HEK293 (cell line): Measurements from ENCODE around the gene TUBB2B.
A peak's percentile ranks its signal among the peaks of the same experiment; 100 is the strongest.

Experiments used
- GLIS2 ChIP-seq: fragments of 450-650 bp; formaldehyde crosslinking; IDR thresholded peaks from 2 replicates; pipeline ENCODE4 v1.5.1; 2016; ENCODE audit warnings: missing biosample characterization, missing genetic modification characterization
- KLF7 ChIP-seq: fragments of 450-650 bp; formaldehyde crosslinking; IDR thresholded peaks from 2 replicates; pipeline ENCODE4 v1.5.1; 2016; ENCODE audit warnings: missing biosample characterization, missing genetic modification characterization, borderline replicate concordance
- OSR2 ChIP-seq: fragments of 450-650 bp; formaldehyde crosslinking; IDR thresholded peaks from 2 replicates; pipeline ENCODE4 v1.5.1; 2016; ENCODE audit warnings: missing biosample characterization, missing genetic modification characterization
- PRDM1 ChIP-seq: fragments of 450-650 bp; formaldehyde crosslinking; IDR thresholded peaks from 2 replicates; pipeline ENCODE4; 2016; ENCODE audit warnings: missing biosample characterization, missing genetic modification characterization
- SP2 ChIP-seq: fragments of 450-650 bp; formaldehyde crosslinking; IDR thresholded peaks from 2 replicates; pipeline ENCODE4 v1.5.1; 2016; ENCODE audit warnings: missing biosample characterization, missing genetic modification characterization
- SP7 ChIP-seq: fragments of 450-650 bp; formaldehyde crosslinking; IDR thresholded peaks from 2 replicates; pipeline ENCODE4 v1.5.1; 2016; ENCODE audit warnings: missing biosample characterization, missing genetic modification characterization
- ZBTB8A ChIP-seq: fragments of 450-650 bp; formaldehyde crosslinking; IDR thresholded peaks from 2 replicates; pipeline ENCODE4 v1.5.1; 2016; ENCODE audit warnings: missing biosample characterization, missing genetic modification characterization
- ZNF133 ChIP-seq: fragments of 450-650 bp; formaldehyde crosslinking; IDR thresholded peaks from 2 replicates; pipeline ENCODE4 v1.5.1; 2016; ENCODE audit warnings: missing biosample characterization, missing genetic modification characterization
- ZNF146 ChIP-seq: fragments of 450-650 bp; formaldehyde crosslinking; IDR thresholded peaks from 2 replicates; pipeline ENCODE4 v1.5.1; 2016; ENCODE audit warnings: missing biosample characterization, missing genetic modification characterization
- ZNF184 ChIP-seq: fragments of 450-650 bp; IDR thresholded peaks from 2 replicates; pipeline ENCODE4 v1.5.1; 2018; ENCODE audit warnings: missing biosample characterization, mild to moderate bottlenecking, missing genetic modification characterization
- ZNF248 ChIP-seq: fragments of 450-650 bp; formaldehyde crosslinking; IDR thresholded peaks from 2 replicates; pipeline ENCODE4 v1.5.1; 2017; ENCODE audit warnings: missing biosample characterization, missing genetic modification characterization
- ZNF366 ChIP-seq: fragments of 450-650 bp; formaldehyde crosslinking; conservative IDR thresholded peaks from 2 replicates; pipeline ENCODE4 v1.5.1; 2016; ENCODE audit warnings: missing biosample characterization, missing genetic modification characterization
- ZNF37A ChIP-seq: fragments of 450-650 bp; IDR thresholded peaks from 2 replicates; pipeline ENCODE4 v1.5.1; 2018; ENCODE audit warnings: missing biosample characterization, missing genetic modification characterization
- ZNF423 ChIP-seq: fragments of 450-650 bp; formaldehyde crosslinking; IDR thresholded peaks from 2 replicates; pipeline ENCODE4 v1.5.1; 2016; ENCODE audit warnings: missing biosample characterization, missing genetic modification characterization
- ZNF555 ChIP-seq: fragments of 450-650 bp; formaldehyde crosslinking; conservative IDR thresholded peaks from 2 replicates; pipeline ENCODE4 v1.5.1; 2017; ENCODE audit warnings: missing biosample characterization, mild to moderate bottlenecking, missing genetic modification characterization, inconsistent platforms
- ZNF596 ChIP-seq: fragments of 450-650 bp; IDR thresholded peaks from 2 replicates; pipeline ENCODE4 v1.5.0; 2018; ENCODE audit warnings: missing biosample characterization, mild to moderate bottlenecking, missing genetic modification characterization, moderate library complexity
- ZNF629 ChIP-seq: fragments of 450-650 bp; formaldehyde crosslinking; IDR thresholded peaks from 2 replicates; pipeline ENCODE4 v1.5.1; 2017; ENCODE audit warnings: missing biosample characterization, missing genetic modification characterization
- ZNF660 ChIP-seq: fragments of 450-650 bp; IDR thresholded peaks from 2 replicates; pipeline ENCODE4 v1.5.1; 2018; ENCODE audit warnings: missing biosample characterization, mild to moderate bottlenecking, missing genetic modification characterization
- ZNF777 ChIP-seq: fragments of 450-650 bp; formaldehyde crosslinking; IDR thresholded peaks from 2 replicates; pipeline ENCODE4 v1.5.1; 2017; ENCODE audit warnings: missing biosample characterization, missing genetic modification characterization, borderline replicate concordance
- ZNF843 ChIP-seq: fragments of 450-650 bp; formaldehyde crosslinking; IDR thresholded peaks from 2 replicates; pipeline ENCODE4 v1.5.1; 2016; ENCODE audit warnings: missing biosample characterization, missing genetic modification characterization
- TF ChIP-seq, protein P1 (sequence below): fragments of 450-650 bp; formaldehyde crosslinking; IDR thresholded peaks from 2 replicates; pipeline ENCODE4 v1.5.1; 2016; ENCODE audit warnings: missing biosample characterization, missing genetic modification characterization
- TF ChIP-seq, protein P2 (sequence below): fragments of 450-650 bp; formaldehyde crosslinking; IDR thresholded peaks from 2 replicates; pipeline ENCODE4 v1.5.1; 2016; ENCODE audit warnings: missing biosample characterization, missing genetic modification characterization
- TF ChIP-seq, protein P3 (sequence below): fragments of 450-650 bp; formaldehyde crosslinking; optimal IDR thresholded peaks from 2 replicates; pipeline ENCODE3; 2016; ENCODE audit warnings: missing biosample characterization, mild to moderate bottlenecking, missing genetic modification characterization
- TF ChIP-seq, protein P4 (sequence below): fragments of 450-650 bp; formaldehyde crosslinking; IDR thresholded peaks from 2 replicates; pipeline ENCODE4 v1.5.1; 2016; ENCODE audit warnings: missing biosample characterization, missing genetic modification characterization
- TF ChIP-seq, protein P5 (sequence below): fragments of 450-650 bp; formaldehyde crosslinking; IDR thresholded peaks from 2 replicates; pipeline ENCODE4 v1.5.1; 2016; ENCODE audit warnings: missing biosample characterization, missing genetic modification characterization

Gene TUBB2B

DNA sequence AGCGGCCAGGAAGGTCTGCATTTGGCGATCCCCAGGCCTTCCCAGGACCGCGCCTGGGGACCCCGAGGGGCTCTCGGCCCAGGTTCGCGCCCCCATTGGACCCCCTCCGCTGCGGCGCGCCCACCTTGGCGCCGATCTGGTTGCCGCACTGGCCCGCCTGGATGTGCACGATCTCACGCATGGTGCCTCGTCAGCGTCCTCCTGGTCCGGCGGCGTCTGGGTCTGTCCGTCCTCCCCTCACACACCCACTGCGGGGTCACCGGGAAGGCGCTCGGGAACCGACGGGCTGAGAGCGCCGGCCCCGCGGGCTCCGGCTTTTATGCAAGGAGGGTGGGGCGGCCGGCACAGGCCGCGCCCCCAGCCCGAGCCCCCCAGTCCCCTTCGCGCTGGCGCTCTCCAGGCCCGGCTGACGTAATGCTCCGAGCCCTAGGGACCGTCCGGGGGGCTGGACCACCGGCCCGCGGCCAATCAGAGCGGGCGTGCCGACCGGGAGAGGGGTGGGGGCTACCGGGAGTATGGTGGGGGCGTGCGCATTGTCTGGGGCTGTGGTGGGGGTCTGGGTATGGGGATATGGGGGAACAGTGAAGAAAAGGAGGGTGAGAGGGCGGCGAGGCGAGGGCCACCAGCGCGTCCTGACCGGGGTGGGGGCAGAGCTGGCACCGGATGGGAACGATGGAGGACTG lies at the start of gene TUBB2B (continued):
- TF ChIP-seq ZNF596 (tag by site-specific recombination) (0 out of 2 replicates have a peak, but pooled peaks have one; percentile 26), ZNF423 (peak; percentile 49), ZNF843 (tag by site-specific recombination) (no peak; the same call in 1 of the 2 replicates), ZNF629 (peak; percentile 90), ZNF555 (tag by site-specific recombination) (no peak), KLF7 (tag by site-specific recombination) (no peak; the same call in 1 of the 2 replicates), SP2 (tag by site-specific recombination) (peak; percentile 91), ZNF777 (tag by site-specific recombination) (peak; percentile 76), ZNF366 (tag by site-specific recombination) (0 out of 2 replicates have a peak, but pooled peaks have one; percentile 55), ZBTB8A (tag by site-specific recombination) (peak; percentile 97), SP7 (0 out of 2 replicates have a peak, but pooled peaks have one; percentile 33), ZNF133 (0 out of 2 replicates have a peak, but pooled peaks have one; percentile 23), ZNF660 (0 out of 2 replicates have a peak, but pooled peaks have one; percentile 14), ZNF37A (tag by site-specific recombination) (no peak), ZNF146 (tag by site-specific recombination) (0 out of 2 replicates have a peak, but pooled peaks have one; percentile 30), PRDM1 (tag by site-specific recombination) (no peak), OSR2 (peak; percentile 13; the same call in 1 of the 2 replicates), GLIS2 (tag by site-specific recombination) (peak; percentile 92), ZNF184 (tag by site-specific recombination) (no peak), ZNF248 (no peak)
- TF ChIP-seq, protein P1, sequence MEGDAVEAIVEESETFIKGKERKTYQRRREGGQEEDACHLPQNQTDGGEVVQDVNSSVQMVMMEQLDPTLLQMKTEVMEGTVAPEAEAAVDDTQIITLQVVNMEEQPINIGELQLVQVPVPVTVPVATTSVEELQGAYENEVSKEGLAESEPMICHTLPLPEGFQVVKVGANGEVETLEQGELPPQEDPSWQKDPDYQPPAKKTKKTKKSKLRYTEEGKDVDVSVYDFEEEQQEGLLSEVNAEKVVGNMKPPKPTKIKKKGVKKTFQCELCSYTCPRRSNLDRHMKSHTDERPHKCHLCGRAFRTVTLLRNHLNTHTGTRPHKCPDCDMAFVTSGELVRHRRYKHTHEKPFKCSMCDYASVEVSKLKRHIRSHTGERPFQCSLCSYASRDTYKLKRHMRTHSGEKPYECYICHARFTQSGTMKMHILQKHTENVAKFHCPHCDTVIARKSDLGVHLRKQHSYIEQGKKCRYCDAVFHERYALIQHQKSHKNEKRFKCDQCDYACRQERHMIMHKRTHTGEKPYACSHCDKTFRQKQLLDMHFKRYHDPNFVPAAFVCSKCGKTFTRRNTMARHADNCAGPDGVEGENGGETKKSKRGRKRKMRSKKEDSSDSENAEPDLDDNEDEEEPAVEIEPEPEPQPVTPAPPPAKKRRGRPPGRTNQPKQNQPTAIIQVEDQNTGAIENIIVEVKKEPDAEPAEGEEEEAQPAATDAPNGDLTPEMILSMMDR (tag by site-specific recombination), result no peak
- TF ChIP-seq, protein P2, sequence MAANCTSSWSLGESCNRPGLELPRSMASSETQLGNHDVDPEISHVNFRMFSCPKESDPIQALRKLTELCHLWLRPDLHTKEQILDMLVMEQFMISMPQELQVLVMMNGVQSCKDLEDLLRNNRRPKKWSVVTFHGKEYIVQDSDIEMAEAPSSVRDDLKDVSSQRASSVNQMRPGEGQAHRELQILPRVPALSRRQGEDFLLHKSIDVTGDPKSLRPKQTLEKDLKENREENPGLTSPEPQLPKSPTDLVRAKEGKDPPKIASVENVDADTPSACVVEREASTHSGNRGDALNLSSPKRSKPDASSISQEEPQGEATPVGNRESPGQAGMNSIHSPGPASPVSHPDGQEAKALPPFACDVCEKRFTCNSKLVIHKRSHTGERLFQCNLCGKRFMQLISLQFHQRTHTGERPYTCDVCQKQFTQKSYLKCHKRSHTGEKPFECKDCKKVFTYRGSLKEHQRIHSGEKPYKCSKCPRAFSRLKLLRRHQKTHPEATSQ (tag by site-specific recombination), result 0 out of 2 replicates have a peak, but pooled peaks have one; percentile 20
- TF ChIP-seq, protein P3, sequence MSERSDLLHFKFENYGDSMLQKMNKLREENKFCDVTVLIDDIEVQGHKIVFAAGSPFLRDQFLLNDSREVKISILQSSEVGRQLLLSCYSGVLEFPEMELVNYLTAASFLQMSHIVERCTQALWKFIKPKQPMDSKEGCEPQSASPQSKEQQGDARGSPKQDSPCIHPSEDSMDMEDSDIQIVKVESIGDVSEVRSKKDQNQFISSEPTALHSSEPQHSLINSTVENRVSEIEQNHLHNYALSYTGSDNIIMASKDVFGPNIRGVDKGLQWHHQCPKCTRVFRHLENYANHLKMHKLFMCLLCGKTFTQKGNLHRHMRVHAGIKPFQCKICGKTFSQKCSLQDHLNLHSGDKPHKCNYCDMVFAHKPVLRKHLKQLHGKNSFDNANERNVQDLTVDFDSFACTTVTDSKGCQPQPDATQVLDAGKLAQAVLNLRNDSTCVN (tag by site-specific recombination), result peak; percentile 92
- TF ChIP-seq, protein P4, sequence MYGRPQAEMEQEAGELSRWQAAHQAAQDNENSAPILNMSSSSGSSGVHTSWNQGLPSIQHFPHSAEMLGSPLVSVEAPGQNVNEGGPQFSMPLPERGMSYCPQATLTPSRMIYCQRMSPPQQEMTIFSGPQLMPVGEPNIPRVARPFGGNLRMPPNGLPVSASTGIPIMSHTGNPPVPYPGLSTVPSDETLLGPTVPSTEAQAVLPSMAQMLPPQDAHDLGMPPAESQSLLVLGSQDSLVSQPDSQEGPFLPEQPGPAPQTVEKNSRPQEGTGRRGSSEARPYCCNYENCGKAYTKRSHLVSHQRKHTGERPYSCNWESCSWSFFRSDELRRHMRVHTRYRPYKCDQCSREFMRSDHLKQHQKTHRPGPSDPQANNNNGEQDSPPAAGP (tag by site-specific recombination), result peak; percentile 53
- TF ChIP-seq, protein P5, sequence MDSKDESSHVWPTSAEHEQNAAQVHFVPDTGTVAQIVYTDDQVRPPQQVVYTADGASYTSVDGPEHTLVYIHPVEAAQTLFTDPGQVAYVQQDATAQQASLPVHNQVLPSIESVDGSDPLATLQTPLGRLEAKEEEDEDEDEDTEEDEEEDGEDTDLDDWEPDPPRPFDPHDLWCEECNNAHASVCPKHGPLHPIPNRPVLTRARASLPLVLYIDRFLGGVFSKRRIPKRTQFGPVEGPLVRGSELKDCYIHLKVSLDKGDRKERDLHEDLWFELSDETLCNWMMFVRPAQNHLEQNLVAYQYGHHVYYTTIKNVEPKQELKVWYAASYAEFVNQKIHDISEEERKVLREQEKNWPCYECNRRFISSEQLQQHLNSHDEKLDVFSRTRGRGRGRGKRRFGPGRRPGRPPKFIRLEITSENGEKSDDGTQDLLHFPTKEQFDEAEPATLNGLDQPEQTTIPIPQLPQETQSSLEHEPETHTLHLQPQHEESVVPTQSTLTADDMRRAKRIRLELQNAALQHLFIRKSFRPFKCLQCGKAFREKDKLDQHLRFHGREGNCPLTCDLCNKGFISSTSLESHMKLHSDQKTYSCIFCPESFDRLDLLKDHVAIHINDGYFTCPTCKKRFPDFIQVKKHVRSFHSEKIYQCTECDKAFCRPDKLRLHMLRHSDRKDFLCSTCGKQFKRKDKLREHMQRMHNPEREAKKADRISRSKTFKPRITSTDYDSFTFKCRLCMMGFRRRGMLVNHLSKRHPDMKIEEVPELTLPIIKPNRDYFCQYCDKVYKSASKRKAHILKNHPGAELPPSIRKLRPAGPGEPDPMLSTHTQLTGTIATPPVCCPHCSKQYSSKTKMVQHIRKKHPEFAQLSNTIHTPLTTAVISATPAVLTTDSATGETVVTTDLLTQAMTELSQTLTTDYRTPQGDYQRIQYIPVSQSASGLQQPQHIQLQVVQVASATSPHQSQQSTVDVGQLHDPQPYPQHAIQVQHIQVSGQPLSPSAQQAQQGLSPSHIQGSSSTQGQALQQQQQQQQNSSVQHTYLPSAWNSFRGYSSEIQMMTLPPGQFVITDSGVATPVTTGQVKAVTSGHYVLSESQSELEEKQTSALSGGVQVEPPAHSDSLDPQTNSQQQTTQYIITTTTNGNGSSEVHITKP, result peak; percentile 78
- TF ChIP-seq, all 188 proteins: peak for 54
